PC-3 (cell line): ENCODE measurements around the gene PTPRD.

ENCODE experiments used
- CTCF ChIP-seq: fragments of 300-600 bp; sonication (generic); conservative IDR thresholded peaks from 2 replicates; pipeline ENCODE4 v1.5.1; 2017; ENCODE audit warnings: antibody characterized with exemption, low read depth, mild to moderate bottlenecking, low read length
- EZH2 ChIP-seq: fragments of 300-600 bp; sonication (generic); IDR thresholded peaks from one replicate; pipeline ENCODE4 v1.6.1; 2017; ENCODE audit warnings: antibody characterized with exemption, mild to moderate bottlenecking, low read length; ENCODE audit not compliant: unreplicated experiment
- EZH2phosphoT487 ChIP-seq: fragments of 300-600 bp; sonication (generic); IDR thresholded peaks from 2 replicates; pipeline ENCODE4 v1.6.1; 2018; ENCODE audit warnings: mild to moderate bottlenecking, antibody characterized with exemption, low read length, borderline replicate concordance

- TF ChIP-seq CTCF (peak; percentile 63), EZH2 (no peak), EZH2phosphoT487 (no peak)
Measured at GRCh38 chr9:9790216-9790872, 822.5 kb downstream of the PTPRD start.
